ENCODE data around the gene TACC2.

The TACC2 gene

GRCh38 chr10:122269059-122269687 lies 280.2 kb downstream of the TACC2 start:
- no peak for ATAC-seq

GRCh38 chr10:122271076-122271475 lies 282.1 kb downstream of the TACC2 start, which contains the start of gene BTBD16:
Gene BTBD16, plus strand, starts transcription at chr10:122271296. Its CDS starts 3,786 bp downstream, at chr10:122275082.
- TF ChIP-seq TCF4 (CRISPR knock-in tag; IDR thresholded peaks at IDR 0.05; ENCODE audit: borderline replicate concordance) (no peak), ZNF8 (CRISPR knock-in tag; IDR thresholded peaks at IDR 0.05) (no peak), CSRNP3 (CRISPR knock-in tag; IDR thresholded peaks at IDR 0.05) (no peak), CREB5 (CRISPR knock-in tag; IDR thresholded peaks at IDR 0.05; ENCODE audit: low read depth) (no peak), SNAI2 (CRISPR knock-in tag; IDR thresholded peaks at IDR 0.05) (no peak)
- ATAC-seq, result no peak

More at GRCh38 chr10:122269059-122269687, 280.2 kb downstream of the TACC2 start:
- no peak for TF ChIP-seq CSDC2 (CRISPR knock-in tag; IDR thresholded peaks at IDR 0.05)
- no peak for TF ChIP-seq GLIS3 (CRISPR knock-in tag; IDR thresholded peaks at IDR 0.05)
- no peak for TF ChIP-seq ZNF70 (CRISPR knock-in tag; IDR thresholded peaks at IDR 0.05)
- no peak for TF ChIP-seq ZC3H10 (CRISPR knock-in tag; IDR thresholded peaks at IDR 0.05)
- TF ChIP-seq PATZ1 (CRISPR knock-in tag; IDR thresholded peaks at IDR 0.05; ENCODE audit: borderline replicate concordance), result no peak
- TF ChIP-seq PPARA (CRISPR knock-in tag; IDR thresholded peaks at IDR 0.05; ENCODE audit: borderline replicate concordance), result no peak
- TF ChIP-seq BACH2 (CRISPR knock-in tag; IDR thresholded peaks at IDR 0.05; ENCODE audit: borderline replicate concordance), result no peak

GRCh38 chr10:122273966-122274545 lies 285.1 kb downstream of the TACC2 start:
- no peak for TF ChIP-seq CSRNP3 (CRISPR knock-in tag; IDR thresholded peaks at IDR 0.05)
- TF ChIP-seq TOX (CRISPR knock-in tag; IDR thresholded peaks at IDR 0.05; ENCODE audit: borderline replicate concordance), result no peak
- no peak for TF ChIP-seq RARB (CRISPR knock-in tag; IDR thresholded peaks at IDR 0.05)
- no peak for TF ChIP-seq ESRRG (CRISPR knock-in tag; IDR thresholded peaks at IDR 0.05)
- TF ChIP-seq SNAI2 (CRISPR knock-in tag; IDR thresholded peaks at IDR 0.05), result no peak
- no peak for TF ChIP-seq ISL1 (CRISPR knock-in tag; IDR thresholded peaks at IDR 0.05)
- TF ChIP-seq GLIS3 (CRISPR knock-in tag; IDR thresholded peaks at IDR 0.05), result no peak

GRCh38 chr10:122276611-122277208 lies 287.7 kb downstream of the TACC2 start:
- ATAC-seq, result peak; percentile 82
- TF ChIP-seq BACH2 (CRISPR knock-in tag; IDR thresholded peaks at IDR 0.05; ENCODE audit: borderline replicate concordance) (no peak), TCF4 (CRISPR knock-in tag; IDR thresholded peaks at IDR 0.05; ENCODE audit: borderline replicate concordance) (no peak), PPARA (CRISPR knock-in tag; IDR thresholded peaks at IDR 0.05; ENCODE audit: borderline replicate concordance) (no peak), ISL1 (CRISPR knock-in tag; IDR thresholded peaks at IDR 0.05) (no peak), ZFP30 (CRISPR knock-in tag; IDR thresholded peaks at IDR 0.05) (no peak), CSDC2 (CRISPR knock-in tag; IDR thresholded peaks at IDR 0.05) (no peak), ESRRG (CRISPR knock-in tag; IDR thresholded peaks at IDR 0.05) (no peak), PATZ1 (CRISPR knock-in tag; IDR thresholded peaks at IDR 0.05; ENCODE audit: borderline replicate concordance) (no peak), POU6F1 (CRISPR knock-in tag; IDR thresholded peaks at IDR 0.05; ENCODE audit: borderline replicate concordance, low read depth) (no peak), RARB (CRISPR knock-in tag; IDR thresholded peaks at IDR 0.05) (no peak), ZNF70 (CRISPR knock-in tag; IDR thresholded peaks at IDR 0.05) (no peak), ZNF565 (CRISPR knock-in tag; conservative IDR thresholded peaks at IDR 0.05; ENCODE audit: low read depth) (no peak), GLIS3 (CRISPR knock-in tag; IDR thresholded peaks at IDR 0.05) (no peak), SNAI2 (CRISPR knock-in tag; IDR thresholded peaks at IDR 0.05) (no peak), ARNTL (CRISPR knock-in tag; IDR thresholded peaks at IDR 0.05; ENCODE audit: borderline replicate concordance, low read depth) (no peak), ZNF8 (CRISPR knock-in tag; IDR thresholded peaks at IDR 0.05) (no peak)

More at GRCh38 chr10:122273966-122274545, 285.1 kb downstream of the TACC2 start:
- no peak for ATAC-seq

All from SK-N-SH treated with all-trans-retinoic acid at 6 μM for 48 hours (cell line).